ENCODE data around the gene ATP8A2. TPM values are rescaled to one million over a fixed set of nuclear protein-coding genes. Genes with fewer than 3 reads are reported as not detected.

ATP8A2 gene
- total RNA-seq, 2 experiments from 2014 or later, result not detected

GRCh38 chr13:25928941-25929505 lies 557.2 kb downstream of the ATP8A2 start:
- no peak overlapping the region for H3K4me3 ChIP-seq (ENCODE audit: low read depth, low read length, poor library complexity, severe bottlenecking)
- TF ChIP-seq, protein P1, sequence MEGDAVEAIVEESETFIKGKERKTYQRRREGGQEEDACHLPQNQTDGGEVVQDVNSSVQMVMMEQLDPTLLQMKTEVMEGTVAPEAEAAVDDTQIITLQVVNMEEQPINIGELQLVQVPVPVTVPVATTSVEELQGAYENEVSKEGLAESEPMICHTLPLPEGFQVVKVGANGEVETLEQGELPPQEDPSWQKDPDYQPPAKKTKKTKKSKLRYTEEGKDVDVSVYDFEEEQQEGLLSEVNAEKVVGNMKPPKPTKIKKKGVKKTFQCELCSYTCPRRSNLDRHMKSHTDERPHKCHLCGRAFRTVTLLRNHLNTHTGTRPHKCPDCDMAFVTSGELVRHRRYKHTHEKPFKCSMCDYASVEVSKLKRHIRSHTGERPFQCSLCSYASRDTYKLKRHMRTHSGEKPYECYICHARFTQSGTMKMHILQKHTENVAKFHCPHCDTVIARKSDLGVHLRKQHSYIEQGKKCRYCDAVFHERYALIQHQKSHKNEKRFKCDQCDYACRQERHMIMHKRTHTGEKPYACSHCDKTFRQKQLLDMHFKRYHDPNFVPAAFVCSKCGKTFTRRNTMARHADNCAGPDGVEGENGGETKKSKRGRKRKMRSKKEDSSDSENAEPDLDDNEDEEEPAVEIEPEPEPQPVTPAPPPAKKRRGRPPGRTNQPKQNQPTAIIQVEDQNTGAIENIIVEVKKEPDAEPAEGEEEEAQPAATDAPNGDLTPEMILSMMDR (conservative IDR thresholded peaks at IDR 0.05; ENCODE audit: low read length), result no peak
- no peak for TF ChIP-seq EZH2phosphoT487 (IDR thresholded peaks at IDR 0.05; ENCODE audit: borderline replicate concordance, low read depth, low read length)
- CTCF ChIA-PET (ENCODE audit: unreplicated experiment), result no interaction called here
- H3K36me3 ChIP-seq (ENCODE audit: insufficient read depth, low read length), result no peaks in the 10 kb centered on the region
- BruUV-seq (replicated peaks), result no TSS peak
- intact Hi-C loops (cut with micrococcal nuclease; ENCODE audit: unreplicated experiment), result no loop called here
- H3K4me1 ChIP-seq (ENCODE audit: insufficient read depth, low read length, poor library complexity, severe bottlenecking), result no peaks in the 10 kb centered on the region
- no peak overlapping the region for H2AFZ ChIP-seq (ENCODE audit: low read length)
- DNase-seq (ENCODE audit: low spot score), result no peak
- H3K27ac ChIP-seq (ENCODE audit: low read depth, low read length, poor library complexity, severe bottlenecking), result no peak overlapping the region
- H3K4me2 ChIP-seq (ENCODE audit: low read length), result no peak overlapping the region
- no peaks in the 10 kb centered on the region for H3K9me2 ChIP-seq (ENCODE audit: insufficient read depth, low read length)
- no peaks in the 10 kb centered on the region for H3K9me3 ChIP-seq (ENCODE audit: low read length)
- H4K20me1 ChIP-seq (ENCODE audit: insufficient read depth, low read length), result no peaks in the 10 kb centered on the region
- no peaks in the 10 kb centered on the region for H3K79me2 ChIP-seq (ENCODE audit: insufficient read depth, low read depth, low read length)
- POLR2A ChIA-PET, result interaction anchor here (1.2 kb wide), 1 partner anchor 72 kb away, joined by 3 read pairs; no protein-coding TSS in a partner anchor

DNA sequence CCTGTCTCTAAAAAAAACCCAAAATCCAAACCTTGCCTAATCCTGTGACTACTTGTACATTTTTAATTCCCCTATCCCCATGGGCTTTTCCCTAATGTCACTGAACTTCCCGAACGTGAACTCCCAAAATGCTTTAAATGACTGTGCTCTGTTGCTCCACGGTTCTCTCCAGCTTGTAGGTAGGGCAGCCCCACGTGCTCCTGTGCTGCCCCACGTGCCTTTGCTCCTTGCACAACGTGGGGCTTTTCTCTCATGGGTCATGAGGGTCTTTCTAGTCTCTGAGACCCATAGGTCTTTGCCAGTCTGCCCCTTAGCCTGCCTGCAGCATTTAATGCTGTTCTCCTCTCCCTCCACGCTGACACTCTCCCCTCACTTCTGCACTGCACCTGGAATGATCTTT lies 558.0 kb downstream of the ATP8A2 start:
- no peaks in the 10 kb centered on the region for H3K9me3 ChIP-seq (ENCODE audit: low read length)
- TF ChIP-seq, protein P1 (conservative IDR thresholded peaks at IDR 0.05; ENCODE audit: low read length), result no peak
- TF ChIP-seq EZH2phosphoT487 (IDR thresholded peaks at IDR 0.05; ENCODE audit: borderline replicate concordance, low read depth, low read length), result no peak
- H3K36me3 ChIP-seq (ENCODE audit: insufficient read depth, low read length), result no peaks in the 10 kb centered on the region
- no peak for DNase-seq (ENCODE audit: low spot score)
- no peaks in the 10 kb centered on the region for H3K4me1 ChIP-seq (ENCODE audit: insufficient read depth, low read length, poor library complexity, severe bottlenecking)
- H4K20me1 ChIP-seq (ENCODE audit: insufficient read depth, low read length), result no peaks in the 10 kb centered on the region
- ChIA-PET CTCF (ENCODE audit: unreplicated experiment) (no interaction called here), POLR2A (no interaction called here)
- H3K79me2 ChIP-seq (ENCODE audit: insufficient read depth, low read depth, low read length), result no peaks in the 10 kb centered on the region
- intact Hi-C loops (cut with micrococcal nuclease; ENCODE audit: unreplicated experiment), result no loop called here
- no peak overlapping the region for H2AFZ ChIP-seq (ENCODE audit: low read length)
- H3K27ac ChIP-seq (ENCODE audit: low read depth, low read length, poor library complexity, severe bottlenecking), result no peak overlapping the region
- H3K4me2 ChIP-seq (ENCODE audit: low read length), result no peak overlapping the region
- H3K4me3 ChIP-seq (ENCODE audit: low read depth, low read length, poor library complexity, severe bottlenecking), result no peak overlapping the region
- H3K9me2 ChIP-seq (ENCODE audit: insufficient read depth, low read length), result no peaks in the 10 kb centered on the region
- no TSS peak for BruUV-seq (replicated peaks)

GRCh38 chr13:25930653-25931052 lies 558.9 kb downstream of the ATP8A2 start:
- no peak overlapping the region for H3K27ac ChIP-seq (ENCODE audit: low read depth, low read length, poor library complexity, severe bottlenecking)
- H3K4me2 ChIP-seq (ENCODE audit: low read length), result no peak overlapping the region
- no peaks in the 10 kb centered on the region for H3K79me2 ChIP-seq (ENCODE audit: insufficient read depth, low read depth, low read length)
- intact Hi-C loops (cut with micrococcal nuclease; ENCODE audit: unreplicated experiment), result no loop called here
- ChIA-PET POLR2A (no interaction called here), CTCF (ENCODE audit: unreplicated experiment) (no interaction called here)
- H3K4me1 ChIP-seq (ENCODE audit: insufficient read depth, low read length, poor library complexity, severe bottlenecking), result no peaks in the 10 kb centered on the region
- no peak overlapping the region for H2AFZ ChIP-seq (ENCODE audit: low read length)
- no peaks in the 10 kb centered on the region for H3K36me3 ChIP-seq (ENCODE audit: insufficient read depth, low read length)
- DNase-seq (ENCODE audit: low spot score), result no peak
- no peak overlapping the region for H3K4me3 ChIP-seq (ENCODE audit: low read depth, low read length, poor library complexity, severe bottlenecking)
- TF ChIP-seq, protein P1 (conservative IDR thresholded peaks at IDR 0.05; ENCODE audit: low read length), result no peak
- no peak for TF ChIP-seq EZH2phosphoT487 (IDR thresholded peaks at IDR 0.05; ENCODE audit: borderline replicate concordance, low read depth, low read length)
- BruUV-seq (replicated peaks), result no TSS peak
- H3K9me3 ChIP-seq (ENCODE audit: low read length), result no peaks in the 10 kb centered on the region
- H3K9me2 ChIP-seq (ENCODE audit: insufficient read depth, low read length), result no peaks in the 10 kb centered on the region
- no peaks in the 10 kb centered on the region for H4K20me1 ChIP-seq (ENCODE audit: insufficient read depth, low read length)

Measured in OCI-LY7 (cell line).